Measurements from ENCODE around the gene ZNF618.

DNA sequence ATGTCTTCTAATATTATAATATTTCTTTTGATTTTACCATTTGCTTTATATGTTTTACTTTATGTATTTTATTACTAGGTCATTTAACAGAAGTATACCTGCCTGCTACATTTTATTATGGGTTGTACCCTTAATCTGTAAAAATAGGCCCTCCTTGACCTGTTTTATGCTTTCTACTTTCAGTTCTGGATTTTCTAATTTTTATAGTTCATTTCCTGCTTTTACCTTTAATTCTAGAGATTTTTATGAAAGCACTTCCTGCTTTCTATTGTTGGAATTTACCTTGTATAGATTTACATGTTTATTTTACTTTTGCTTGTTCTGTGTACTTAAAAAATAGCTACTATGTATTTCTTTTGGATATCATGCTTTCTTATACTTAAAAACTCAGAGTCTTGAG is 20.6 kb downstream of the ZNF618 start:
- TF ChIP-seq, protein P1, sequence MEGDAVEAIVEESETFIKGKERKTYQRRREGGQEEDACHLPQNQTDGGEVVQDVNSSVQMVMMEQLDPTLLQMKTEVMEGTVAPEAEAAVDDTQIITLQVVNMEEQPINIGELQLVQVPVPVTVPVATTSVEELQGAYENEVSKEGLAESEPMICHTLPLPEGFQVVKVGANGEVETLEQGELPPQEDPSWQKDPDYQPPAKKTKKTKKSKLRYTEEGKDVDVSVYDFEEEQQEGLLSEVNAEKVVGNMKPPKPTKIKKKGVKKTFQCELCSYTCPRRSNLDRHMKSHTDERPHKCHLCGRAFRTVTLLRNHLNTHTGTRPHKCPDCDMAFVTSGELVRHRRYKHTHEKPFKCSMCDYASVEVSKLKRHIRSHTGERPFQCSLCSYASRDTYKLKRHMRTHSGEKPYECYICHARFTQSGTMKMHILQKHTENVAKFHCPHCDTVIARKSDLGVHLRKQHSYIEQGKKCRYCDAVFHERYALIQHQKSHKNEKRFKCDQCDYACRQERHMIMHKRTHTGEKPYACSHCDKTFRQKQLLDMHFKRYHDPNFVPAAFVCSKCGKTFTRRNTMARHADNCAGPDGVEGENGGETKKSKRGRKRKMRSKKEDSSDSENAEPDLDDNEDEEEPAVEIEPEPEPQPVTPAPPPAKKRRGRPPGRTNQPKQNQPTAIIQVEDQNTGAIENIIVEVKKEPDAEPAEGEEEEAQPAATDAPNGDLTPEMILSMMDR (conservative IDR thresholded peaks at IDR 0.05; ENCODE audit: low read depth in 2 of 2): no peak
- TF ChIP-seq STAT1 (IDR thresholded peaks at IDR 0.05; ENCODE audit: unreplicated experiment): no peak
